ENCODE results near the gene KDM2A.

DNA sequence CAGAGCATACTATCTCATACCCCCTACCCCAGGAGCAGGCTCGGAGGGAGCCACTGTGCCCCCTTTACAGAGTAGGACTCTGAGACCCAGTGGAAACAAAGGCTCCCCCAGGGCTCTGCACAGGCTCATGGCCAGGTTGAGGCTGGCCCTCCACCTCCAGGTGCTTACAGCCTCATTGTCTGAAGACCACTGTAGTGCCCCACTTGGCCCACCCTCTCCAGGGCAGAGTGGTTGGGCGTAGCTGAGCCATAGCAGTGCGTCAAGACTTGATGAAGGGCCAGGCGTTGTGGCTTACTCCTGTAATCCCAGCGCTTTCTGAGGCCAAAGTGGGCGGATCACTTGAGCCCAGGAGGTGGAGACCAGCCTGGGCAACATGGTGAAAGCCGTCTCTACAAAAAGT is 171.7 kb downstream of the KDM2A start:
- TF ChIP-seq, protein P1, sequence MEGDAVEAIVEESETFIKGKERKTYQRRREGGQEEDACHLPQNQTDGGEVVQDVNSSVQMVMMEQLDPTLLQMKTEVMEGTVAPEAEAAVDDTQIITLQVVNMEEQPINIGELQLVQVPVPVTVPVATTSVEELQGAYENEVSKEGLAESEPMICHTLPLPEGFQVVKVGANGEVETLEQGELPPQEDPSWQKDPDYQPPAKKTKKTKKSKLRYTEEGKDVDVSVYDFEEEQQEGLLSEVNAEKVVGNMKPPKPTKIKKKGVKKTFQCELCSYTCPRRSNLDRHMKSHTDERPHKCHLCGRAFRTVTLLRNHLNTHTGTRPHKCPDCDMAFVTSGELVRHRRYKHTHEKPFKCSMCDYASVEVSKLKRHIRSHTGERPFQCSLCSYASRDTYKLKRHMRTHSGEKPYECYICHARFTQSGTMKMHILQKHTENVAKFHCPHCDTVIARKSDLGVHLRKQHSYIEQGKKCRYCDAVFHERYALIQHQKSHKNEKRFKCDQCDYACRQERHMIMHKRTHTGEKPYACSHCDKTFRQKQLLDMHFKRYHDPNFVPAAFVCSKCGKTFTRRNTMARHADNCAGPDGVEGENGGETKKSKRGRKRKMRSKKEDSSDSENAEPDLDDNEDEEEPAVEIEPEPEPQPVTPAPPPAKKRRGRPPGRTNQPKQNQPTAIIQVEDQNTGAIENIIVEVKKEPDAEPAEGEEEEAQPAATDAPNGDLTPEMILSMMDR (IDR thresholded peaks at IDR 0.05; ENCODE audit: borderline replicate concordance, extremely low read depth, low read length, poor library complexity, severe bottlenecking), result no peak
- TF ChIP-seq EZH2 (IDR thresholded peaks at IDR 0.05; ENCODE audit: borderline replicate concordance, low read depth, low read length, severe bottlenecking), result no peak
